ENCODE measurements around the gene CAPN10.

CAPN10 gene

GRCh38 chr2:240642061-240642805, 55.7 kb downstream of the CAPN10 start:
- no peak for DNase-seq

- DNase-seq: no peak
These were observed 56.2 kb downstream of the CAPN10 start for GRCh38 chr2:240642806-240643092.

- DNase-seq: no peak
These were observed 56.7 kb downstream of the CAPN10 start for GRCh38 chr2:240643093-240643810.

- no peak for DNase-seq
These were observed 57.2 kb downstream of the CAPN10 start for GRCh38 chr2:240643811-240644150.

GRCh38 chr2:240644171-240644651, 57.7 kb downstream of the CAPN10 start:
- DNase-seq: no peak

- no peak for DNase-seq
These were observed 58.3 kb downstream of the CAPN10 start for GRCh38 chr2:240644859-240645301.

GRCh38 chr2:240645346-240645745, 58.8 kb downstream of the CAPN10 start:
- DNase-seq: no peak

- DNase-seq: no peak
These were observed 59.3 kb downstream of the CAPN10 start for GRCh38 chr2:240645801-240646175.

GRCh38 chr2:240646176-240646899, 59.8 kb downstream of the CAPN10 start:
- peak; percentile 71 to 73 for DNase-seq

GRCh38 chr2:240646900-240647502, 60.5 kb downstream of the CAPN10 start:
- no peak for DNase-seq

GRCh38 chr2:240647503-240648154, 61.1 kb downstream of the CAPN10 start:
- no peak for DNase-seq

GRCh38 chr2:240648155-240648649, 61.7 kb downstream of the CAPN10 start:
- no peak for DNase-seq
